Mammary epithelial cell (primary cell): Measurements from ENCODE around the gene MAGI1.

Experiments
- CTCF ChIP-seq, 2 donors: IDR thresholded peaks in 1 of 2; conservative IDR thresholded peaks in 1 of 2; 2 replicates each; pipeline ENCODE4 v1.5.1; 2011 to 2012; ENCODE audit warnings: inconsistent platforms in 2 of 2, low read length in 2 of 2, mild to moderate bottlenecking in 2 of 2, control low read depth in 1 of 2, low read depth in 1 of 2; ENCODE audit not compliant: insufficient read depth in 1 of 2; ENCODE audit errors: extremely low read depth in 1 of 2
- EZH2 ChIP-seq: IDR thresholded peaks from 2 replicates; pipeline ENCODE4 v1.6.1; 2012; ENCODE audit warnings: low read length, inconsistent platforms, borderline replicate concordance

GRCh38 chr3:65706301-65706700 is 332.4 kb downstream of the MAGI1 start:
- TF ChIP-seq CTCF (conservative IDR thresholded peaks at IDR 0.05 in 1 of 2, IDR thresholded peaks at IDR 0.05 in 1 of 2; ENCODE audit: extremely low read depth in 1 of 2, insufficient read depth in 1 of 2, low read depth in 1 of 2, low read length in 2 of 2) = no peak
- no peak for TF ChIP-seq EZH2
